ENCODE data around the gene ENC1.

- TF ChIP-seq CTCF (IDR thresholded peaks at IDR 0.05; ENCODE audit: borderline replicate concordance, extremely low read depth, low read length, poor library complexity, severe bottlenecking) = no peak
- TF ChIP-seq EZH2 (IDR thresholded peaks at IDR 0.05; ENCODE audit: borderline replicate concordance, low read depth, low read length, severe bottlenecking) = no peak
These were observed 11.2 kb downstream of the ENC1 start for GRCh38 chr5:74629326-74629725.

Data from DND-41 (cell line).